GM19397 (cell line): ENCODE measurements around the gene AKAP9.
"Not testable (repeated sequence)": the region's sequence is repeated elsewhere in the genome, so short reads cannot be mapped to it uniquely, and the experiment has no call there.

Source experiments
- ATAC-seq: cut with Tn5 transposase; IDR thresholded peaks from one replicate; pipeline ENCODE4 v1.9.1; 2021; ENCODE audit warnings: mild to moderate bottlenecking, moderate library complexity; ENCODE audit not compliant: unreplicated experiment

Gene AKAP9

DNA sequence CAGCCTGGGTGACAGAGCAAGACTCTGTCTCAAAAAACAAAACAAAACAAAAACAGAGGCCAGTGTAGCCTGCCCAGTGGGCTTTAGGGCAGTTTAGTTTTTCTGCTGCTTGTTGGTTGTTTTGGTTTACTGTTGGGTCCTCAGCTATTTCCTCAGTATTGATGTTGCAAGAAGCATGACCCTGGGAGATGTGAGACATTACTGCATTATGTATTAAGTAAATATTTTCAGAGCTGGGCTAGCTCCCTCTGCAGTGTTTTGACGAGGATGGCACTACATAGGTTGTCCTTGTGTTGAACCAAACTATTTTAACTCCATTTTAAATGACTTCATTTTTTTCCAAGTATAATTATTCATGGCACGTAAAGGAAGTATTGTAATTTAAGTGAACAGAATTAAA lies 4.8 kb downstream of the AKAP9 start:
- ATAC-seq: no peak

DNA sequence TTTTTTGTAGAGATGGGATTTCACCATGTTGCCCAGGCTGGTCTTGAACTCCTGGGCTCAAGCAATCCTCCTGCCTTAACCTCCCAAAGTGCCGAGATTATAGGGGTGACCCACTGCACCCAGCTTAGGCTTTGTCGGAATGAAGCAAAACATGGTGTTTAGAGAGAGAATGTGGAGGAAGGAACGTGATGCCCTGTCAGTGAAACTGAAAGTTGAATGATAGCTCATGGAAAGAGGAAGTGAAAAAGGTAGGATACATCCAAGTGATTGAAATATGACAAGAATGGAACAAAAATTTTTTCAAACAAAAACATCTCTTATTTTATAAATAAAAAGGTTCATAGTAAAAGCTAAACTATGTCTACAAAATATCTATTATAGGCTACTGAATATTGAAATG lies 5.9 kb downstream of the AKAP9 start:
- ATAC-seq: no peak

DNA sequence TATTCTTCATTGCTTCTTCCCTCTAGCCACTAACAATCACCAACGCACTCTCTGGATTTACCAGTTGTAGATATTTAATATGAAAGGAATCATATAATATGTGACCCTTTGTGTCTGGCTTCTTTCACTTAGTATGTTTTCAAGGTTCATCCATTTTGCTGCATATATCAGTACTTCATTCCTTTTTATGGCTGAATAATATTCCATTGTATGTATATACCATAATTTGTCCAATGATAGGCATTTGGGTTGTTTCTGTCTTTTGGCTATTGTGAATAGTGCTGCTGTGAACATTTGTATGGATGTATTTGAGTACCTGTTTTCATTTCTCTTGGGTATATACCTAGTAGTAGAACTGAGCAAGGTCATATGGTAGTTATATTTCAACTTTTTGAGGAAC lies 7.3 kb downstream of the AKAP9 start:
- no peak for ATAC-seq

DNA sequence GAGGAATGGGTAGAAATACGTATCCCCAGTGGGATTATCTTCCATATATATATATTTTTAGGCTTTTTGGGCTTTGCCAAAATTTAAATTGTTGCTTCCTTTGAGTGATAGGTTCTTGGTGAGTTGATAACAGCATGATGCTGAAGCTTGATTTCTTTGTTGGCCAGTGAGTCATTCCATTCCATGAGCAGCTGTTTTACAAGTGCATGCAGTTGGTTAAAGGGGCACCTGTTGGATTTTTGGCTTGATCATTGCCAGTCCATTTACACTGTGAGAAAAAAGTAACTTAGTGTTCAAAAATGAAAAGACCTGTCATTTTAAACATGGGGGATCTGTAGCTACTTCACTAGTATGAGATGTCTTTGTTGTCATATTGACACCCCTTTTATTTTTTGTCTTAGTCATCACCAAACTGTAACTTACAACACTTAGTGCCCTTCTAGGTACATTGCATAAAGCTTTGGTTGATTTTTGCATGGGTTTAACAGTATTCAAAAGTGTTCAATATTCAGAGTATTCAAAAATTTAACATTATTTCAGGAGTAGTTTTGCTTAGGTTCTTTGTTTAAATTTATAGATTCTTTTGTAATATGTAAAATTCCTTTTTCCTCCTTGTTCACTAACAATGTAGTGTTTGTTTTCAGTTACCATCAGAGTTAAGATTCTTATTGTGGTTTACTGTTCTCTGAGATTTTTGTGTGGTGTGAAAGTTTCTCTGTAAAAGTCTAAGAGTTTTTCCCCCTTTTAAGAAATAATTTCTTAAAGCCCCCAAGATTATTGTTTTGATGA lies 8.8 kb downstream of the AKAP9 start:
- no peak for ATAC-seq

DNA sequence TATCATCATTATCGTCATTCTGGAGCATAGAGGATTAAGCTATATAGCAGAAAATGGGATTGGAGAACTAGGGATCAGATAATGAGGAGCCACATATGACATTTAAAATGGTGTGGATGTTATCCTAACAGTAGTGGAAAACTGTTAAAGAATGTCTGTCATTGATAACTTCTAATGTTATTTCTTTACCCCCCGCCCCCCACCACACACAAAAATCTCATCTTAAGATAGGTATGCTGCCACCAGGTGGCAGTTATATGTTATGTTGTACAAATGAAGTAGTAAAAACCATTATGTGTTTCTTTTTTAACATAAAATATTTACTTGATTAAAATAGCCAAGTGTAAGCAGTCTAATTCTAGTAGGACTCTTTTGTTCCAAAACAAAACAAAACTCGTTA lies 13.0 kb downstream of the AKAP9 start:
- ATAC-seq: no peak

DNA sequence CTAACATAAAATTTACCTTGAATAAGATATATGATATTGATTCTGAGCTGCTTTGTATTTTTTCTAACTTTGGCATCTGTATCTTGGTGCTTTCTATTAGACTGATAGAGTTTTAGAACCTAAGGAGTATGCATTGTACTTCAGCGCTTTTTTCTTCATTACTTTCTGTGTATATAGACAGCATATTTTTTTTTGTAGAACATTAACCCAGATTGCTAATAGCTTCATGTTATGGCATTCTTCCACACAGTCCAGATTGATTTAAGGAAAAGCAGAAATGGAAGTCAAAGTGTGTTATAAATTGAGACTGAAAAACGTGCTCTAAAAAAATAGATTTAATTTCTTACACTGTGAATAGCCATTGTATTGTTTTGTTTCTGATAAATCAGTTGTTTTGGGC lies 15.8 kb downstream of the AKAP9 start:
- not testable (repeated sequence) for ATAC-seq

DNA sequence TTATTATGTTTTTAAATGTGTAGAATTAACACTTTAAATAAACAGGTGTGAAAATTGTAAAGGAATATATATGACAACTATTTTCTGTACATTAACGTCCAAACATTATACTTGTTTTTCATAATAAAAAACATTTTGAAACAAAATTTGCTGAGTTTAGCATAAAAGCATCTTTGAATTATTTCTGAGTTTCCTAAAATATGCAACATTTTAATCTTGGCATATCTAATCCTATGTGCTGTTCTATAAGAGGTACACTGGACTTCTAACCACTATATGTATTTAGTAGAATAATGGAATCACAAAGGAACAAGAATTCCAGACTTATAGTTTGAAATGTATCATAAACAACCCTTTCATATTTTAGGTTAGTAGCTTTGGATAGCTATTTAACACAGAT lies 16.6 kb downstream of the AKAP9 start:
- no peak for ATAC-seq

DNA sequence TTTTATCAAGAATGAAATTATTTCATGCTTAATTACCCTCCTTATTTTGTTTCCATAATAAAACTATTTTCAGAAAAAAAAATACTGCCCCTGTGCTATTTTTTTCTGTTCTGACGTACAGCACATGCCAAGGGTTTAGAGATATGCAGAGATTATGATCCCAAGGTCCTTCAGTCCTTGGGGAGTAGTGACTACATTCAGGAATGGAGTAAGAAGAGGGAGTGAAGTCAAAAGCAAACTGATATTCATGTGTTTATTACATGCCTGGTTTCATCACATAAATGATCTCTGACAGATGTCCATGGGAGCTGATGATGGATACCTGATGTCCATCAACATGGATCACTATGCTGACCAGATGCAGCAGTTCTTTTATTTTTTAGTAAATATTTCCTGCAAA lies 17.2 kb downstream of the AKAP9 start:
- no peak for ATAC-seq

DNA sequence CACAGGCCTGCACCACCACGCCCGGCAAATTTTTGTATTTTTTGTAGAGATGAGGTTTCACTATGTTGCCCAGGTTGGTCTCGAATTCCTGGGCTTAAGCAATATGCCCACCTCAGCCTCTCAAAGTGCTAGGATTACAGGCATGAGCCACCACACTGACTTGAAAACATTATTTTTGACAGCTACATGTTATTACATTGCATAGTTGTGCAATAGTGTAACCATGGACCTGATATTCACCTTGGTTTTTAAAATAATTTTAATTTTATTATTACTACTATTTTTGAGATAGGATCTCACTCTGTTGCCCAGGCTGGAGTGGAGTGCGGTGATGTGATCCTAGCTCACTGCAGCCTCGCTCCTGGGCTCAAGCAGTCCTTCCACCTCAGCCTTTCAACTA lies 18.4 kb downstream of the AKAP9 start:
- ATAC-seq: no peak

DNA sequence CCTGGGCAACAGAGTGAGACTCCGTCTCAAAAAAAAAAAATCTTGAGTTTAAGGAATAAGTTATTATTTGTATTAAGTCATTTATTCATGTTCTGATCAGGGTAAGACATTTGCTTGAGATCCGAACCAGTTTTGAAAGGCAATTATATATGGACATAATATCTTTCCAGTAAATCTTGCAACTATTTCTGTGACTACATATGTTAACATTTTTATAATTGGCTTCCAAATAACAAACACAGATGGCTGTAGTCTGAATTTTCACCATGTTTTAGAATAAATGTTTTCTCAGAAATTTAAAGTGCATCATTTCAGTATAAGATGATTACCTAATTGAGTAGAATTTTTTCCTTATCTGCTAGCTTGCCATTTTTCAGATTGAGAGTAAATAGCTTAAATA lies 21.2 kb downstream of the AKAP9 start:
- no peak for ATAC-seq

DNA sequence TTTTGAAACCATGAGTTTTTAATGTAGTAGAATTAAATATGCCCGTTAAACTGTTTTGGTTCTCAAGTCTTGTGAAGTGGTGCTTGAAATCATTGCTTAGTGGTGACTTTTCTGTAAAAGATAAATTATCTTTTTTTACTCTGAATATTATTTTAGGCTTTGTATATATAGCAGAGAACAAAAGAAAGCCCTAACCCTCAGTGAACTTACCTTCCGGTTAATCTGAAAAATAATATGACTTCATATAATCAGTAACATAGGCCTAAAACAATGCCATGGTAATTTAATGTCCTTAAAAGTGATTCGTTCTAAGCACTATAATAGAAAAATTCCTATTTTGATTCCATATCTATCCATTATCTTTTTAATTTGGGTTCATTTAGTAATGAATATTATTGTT lies 21.8 kb downstream of the AKAP9 start:
- ATAC-seq: no peak

DNA sequence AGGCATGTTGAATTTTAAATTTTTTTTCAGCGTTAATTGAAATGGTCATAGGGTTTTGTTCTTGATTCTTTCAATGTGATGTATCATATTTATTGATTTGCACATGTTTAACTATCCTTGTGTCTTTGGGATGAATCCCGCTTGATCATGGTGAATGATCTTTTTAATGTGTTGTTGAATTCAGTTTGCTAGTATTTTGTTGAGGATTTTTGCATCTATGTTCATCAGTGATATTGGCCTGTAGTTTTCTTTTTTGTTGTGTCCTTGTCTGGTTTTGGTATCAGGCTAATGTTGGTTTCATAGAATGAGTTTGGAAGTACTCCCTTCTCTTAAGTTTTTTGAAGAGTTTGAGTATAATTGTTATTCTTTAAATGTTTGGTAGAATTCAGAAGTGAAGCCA lies 26.9 kb downstream of the AKAP9 start:
- not testable (repeated sequence) for ATAC-seq

DNA sequence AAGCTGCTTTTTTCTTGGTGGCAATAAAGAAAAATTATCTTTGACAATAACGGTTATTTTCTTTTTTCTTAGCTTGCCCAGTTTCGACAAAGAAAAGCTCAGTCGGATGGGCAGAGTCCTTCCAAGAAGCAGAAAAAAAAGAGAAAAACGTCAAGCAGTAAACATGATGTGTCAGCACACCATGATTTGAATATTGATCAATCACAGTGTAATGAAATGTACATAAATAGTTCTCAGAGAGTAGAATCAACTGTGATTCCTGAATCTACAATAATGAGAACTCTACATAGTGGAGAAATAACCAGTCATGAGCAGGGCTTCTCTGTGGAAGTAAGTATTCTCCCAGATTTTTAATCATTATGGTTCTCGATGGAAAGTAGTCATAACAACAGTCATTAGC lies 33.0 kb downstream of the AKAP9 start:
- no peak for ATAC-seq

DNA sequence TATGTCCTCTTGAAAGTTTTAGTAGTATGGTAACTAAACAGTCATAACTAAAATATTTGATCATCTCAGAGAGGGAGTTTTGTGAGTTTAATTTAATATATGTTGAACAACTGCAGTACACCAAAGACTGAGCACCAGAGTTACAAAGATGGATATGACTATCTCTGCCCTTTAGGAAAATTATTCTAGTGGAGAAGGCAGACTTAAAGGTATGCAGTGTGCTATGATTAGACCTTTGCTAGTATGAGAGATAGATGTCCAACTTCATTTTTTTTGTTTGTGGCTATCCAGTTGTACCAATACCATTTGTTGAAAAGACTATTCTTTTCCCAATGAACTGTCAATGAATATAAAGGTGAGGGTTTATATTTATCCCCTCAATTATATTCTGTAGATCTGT lies 33.4 kb downstream of the AKAP9 start:
- no peak for ATAC-seq

DNA sequence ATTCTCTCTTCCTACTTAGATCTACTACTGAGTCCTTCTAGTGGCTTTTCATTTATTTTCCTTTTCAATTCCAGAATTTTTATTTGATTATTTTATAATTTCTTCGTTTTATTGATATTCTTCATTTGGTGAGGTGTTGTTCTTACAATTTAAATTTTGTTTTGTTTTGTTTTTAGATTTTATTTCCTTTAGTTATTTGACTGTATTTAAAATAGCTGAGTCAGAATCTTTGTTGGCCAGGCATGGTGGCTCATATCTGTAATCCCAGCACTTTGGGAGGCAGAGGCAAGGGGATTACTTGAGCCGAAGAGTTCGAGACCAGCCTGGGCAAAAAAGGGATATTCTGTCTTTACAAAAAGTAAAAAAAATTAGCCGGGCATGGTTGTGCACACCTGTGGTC lies 36.1 kb downstream of the AKAP9 start:
- ATAC-seq: no peak

DNA sequence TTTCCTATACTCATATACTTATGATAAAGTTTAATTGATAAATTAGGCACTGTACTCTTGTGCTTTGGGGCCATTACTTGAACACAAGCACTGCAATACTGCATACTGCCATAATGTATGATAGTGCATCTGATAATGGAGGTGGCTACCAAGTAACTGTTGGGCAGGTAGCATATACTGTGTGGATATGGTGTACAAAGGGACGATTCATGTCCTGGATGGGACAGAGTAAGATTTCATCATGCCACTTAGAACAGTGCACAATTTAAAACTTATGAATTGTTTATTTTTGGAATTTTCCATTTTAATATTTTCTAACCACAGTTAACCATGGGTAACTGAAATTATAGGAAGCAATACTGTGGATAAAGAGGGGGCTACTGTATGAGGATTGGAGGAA lies 38.9 kb downstream of the AKAP9 start:
- no peak for ATAC-seq

DNA sequence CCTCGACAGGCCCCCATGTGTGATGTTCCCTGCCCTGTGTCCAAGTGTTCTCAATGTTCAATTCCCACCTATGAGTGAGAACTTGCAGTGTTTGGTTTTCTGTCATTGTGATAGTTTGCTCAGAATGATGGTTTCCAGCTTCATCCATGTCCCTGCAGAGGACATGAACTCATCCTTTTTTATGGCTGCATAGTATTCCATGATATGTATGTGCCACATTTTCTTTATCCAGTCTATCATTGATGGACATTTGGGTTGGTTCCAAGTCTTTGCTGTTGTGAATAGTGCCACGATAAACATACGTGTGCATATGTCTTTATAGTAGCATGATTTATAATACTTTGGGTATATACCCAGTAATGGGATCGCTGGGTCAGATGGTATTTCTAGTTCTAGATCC lies 41.7 kb downstream of the AKAP9 start:
- not testable (repeated sequence) for ATAC-seq

DNA sequence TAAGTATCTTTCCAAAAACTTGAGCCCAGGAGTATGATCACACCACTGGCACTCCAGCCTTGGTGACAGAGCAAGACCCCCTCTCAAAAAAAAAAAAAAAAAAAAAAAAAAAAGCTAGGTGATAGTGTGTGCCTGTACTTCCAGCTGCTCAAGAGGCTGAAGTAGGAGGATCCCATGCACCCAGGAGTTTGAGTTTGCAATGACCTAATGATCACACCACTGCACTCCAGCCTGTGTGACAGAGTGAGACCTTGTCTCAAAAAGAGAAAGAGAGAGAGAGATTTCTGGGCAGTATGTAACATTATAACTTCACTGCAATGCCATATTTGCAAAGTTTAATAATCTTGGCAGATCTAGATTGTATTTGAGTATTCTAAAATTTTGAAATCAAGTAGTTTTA lies 47.6 kb downstream of the AKAP9 start:
- ATAC-seq: no peak

DNA sequence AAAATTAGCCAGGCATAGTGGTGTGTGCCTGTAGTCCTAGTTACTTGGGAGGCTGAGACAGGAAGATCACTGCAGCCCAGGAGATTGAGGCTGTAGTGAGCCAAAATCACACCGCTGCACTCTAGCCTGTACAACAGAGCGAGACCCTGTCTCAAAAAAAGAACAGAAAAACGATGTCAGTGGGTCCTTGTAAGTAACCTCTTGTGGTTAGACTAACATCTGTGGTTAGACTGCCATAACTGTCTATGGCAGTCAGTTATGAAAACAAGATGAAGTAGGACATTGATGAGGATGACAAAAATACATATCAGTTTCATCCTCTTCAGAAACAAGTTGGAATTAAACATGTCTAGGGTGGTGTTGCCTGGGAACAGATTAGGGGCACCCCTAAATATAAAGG lies 53.3 kb downstream of the AKAP9 start:
- no peak for ATAC-seq

DNA sequence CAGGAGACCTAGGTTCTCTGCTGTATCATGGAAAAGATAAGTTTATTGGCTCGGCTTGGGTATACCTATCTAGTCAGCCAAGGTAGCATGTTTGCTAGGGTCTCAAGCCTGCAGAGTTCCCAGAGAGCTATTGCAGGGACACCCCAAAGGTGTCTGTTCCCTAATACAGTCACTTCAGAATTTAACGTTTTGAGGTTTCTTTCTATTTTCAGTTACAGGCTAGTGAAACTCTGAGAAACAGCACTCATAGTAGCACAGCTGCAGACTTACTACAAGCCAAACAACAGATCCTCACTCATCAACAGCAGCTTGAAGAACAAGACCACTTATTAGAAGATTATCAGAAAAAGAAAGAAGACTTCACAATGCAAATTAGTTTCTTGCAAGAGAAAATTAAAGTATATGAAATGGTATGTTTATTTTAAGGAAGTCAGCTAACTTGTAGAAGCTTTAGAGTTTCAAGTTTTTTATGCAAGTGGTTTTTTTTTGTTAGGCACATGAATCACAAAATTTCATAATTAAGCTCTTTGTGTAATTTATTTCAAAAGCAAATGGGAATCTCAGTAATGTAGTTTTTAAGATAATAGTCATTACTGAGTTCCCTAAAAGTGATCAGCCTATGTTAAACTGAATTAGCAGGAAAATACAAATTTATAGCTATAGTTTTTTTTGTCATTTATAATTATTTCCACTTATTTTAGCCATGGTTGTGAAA lies 54.9 kb downstream of the AKAP9 start:
- peak; percentile 88 for ATAC-seq

DNA sequence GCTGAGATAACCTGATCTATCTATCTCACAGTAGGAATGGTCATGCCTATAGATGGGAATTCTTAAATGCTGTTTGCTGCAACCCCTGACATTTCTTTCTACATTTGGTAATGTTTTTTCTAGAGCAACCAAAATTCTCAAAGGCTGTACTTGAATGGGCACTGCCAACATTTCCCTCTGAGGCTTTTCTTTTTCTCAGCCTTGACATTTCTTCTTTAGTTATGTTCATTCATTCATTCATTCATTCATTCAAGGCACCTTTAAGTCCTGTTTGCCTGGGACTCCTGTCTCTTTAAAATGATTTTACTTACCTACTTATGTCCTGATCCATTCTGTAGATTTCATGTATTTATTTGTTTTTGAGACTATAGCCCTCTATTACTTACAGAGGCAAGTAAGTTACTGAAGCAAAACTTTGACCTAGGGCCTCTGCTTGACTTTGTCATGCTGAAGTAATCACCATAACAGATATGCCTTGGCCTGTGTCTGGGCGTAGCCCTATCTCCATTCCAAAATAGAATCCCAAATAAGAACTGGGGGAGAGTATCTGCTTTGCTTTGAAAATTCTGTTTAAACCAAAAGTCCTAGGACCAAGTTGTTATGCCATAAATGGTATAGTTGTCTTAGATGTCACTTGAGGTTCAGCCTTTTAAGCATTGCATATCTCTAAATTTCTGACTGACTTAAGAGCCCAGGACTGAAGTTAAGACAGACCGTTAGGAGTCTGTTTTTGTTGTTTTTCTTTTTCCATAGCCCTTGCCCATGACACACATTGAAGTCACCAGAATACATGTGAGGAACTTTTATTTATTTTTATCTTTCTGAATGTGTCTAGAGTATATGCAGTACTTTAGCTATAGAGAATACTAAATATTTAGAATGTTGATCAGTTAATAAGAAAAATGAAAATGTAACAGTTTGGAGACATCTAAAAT lies 59.2 kb downstream of the AKAP9 start:
- ATAC-seq: no peak

DNA sequence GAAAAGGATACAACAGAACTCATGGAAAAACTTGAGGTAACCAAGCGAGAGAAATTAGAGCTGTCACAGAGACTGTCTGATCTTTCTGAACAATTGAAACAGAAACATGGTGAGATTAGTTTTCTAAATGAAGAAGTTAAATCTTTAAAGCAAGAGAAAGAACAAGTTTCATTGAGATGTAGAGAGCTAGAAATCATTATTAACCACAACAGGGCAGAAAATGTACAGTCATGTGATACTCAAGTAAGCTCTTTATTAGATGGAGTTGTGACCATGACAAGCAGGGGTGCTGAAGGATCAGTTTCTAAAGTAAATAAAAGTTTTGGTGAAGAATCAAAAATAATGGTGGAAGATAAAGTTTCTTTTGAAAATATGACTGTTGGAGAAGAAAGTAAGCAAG lies 62.1 kb downstream of the AKAP9 start:
- ATAC-seq: no peak
